Endometrial microvascular endothelial cells (primary cell): ENCODE data around the gene OR1N1. TPM values are rescaled to one million over a fixed set of nuclear protein-coding genes. Genes with fewer than 3 reads are reported as not detected.
"Not testable (repeated sequence)": the region's sequence is repeated elsewhere in the genome, so short reads cannot be mapped to it uniquely, and the experiment has no call there.

Experiments
- in situ Hi-C: cut with HindIII; loops from 2 replicates; pipeline ENCODE4 v1.10.0; 2017; ENCODE audit warnings: low sequenced_read_pairs, low pct_unique_long_range_greater_than_20kb; ENCODE audit errors: inconsistent ontology term
- total RNA-seq: library from RNA; depleted of rRNA; stranded (reverse); fragments of >200 nt; gene quantifications from one replicate; pipeline ENCODE4 v1.2.3, GENCODE V29; 2015; ENCODE audit errors: inconsistent ontology term

Gene OR1N1, protein sequence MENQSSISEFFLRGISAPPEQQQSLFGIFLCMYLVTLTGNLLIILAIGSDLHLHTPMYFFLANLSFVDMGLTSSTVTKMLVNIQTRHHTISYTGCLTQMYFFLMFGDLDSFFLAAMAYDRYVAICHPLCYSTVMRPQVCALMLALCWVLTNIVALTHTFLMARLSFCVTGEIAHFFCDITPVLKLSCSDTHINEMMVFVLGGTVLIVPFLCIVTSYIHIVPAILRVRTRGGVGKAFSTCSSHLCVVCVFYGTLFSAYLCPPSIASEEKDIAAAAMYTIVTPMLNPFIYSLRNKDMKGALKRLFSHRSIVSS
- not detected for total RNA-seq

DNA sequence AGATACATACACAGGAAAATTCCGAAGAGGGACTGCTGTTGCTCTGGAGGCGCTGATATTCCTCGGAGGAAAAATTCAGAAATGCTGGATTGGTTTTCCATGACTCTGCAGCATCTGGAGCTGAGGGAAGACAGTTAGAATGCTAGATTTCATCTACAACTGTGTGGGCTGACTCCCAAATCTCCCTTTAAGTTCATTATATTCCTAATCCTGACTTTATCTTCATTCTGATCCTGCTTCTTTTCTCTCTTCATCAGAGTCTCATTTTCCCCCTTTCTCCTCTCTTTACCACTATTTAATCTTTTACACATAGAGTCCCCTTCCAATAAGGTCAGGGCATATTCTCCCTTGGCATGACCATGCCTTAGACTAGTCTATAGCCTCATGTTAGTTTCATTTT, at the start of gene OR1N1:
Gene OR1N1, minus strand, starts transcription at position 101 of the 400 bp plus-strand sequence. Its CDS starts 0 bp downstream, at position 101.
- in situ Hi-C loops = no loop called here

DNA sequence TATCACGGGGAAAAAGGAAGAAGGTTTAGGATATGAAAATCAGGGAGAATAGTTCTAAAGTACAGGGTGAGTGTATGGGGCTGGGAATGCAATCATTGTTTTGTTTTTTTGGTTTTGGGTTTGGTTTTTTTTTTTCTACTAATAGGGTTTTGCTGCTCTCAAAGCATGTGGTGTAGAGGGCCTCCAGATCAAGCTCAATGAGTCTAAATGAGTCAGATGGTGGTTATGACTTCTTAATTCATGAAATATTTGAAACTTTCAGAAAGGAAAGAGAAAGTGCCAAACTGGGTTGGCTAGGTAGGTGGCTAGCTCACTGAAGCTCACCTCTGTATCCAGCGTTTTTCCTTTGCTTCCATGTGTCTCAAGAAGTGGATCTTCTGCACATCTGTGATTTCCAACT, 45.4 kb upstream of the OR1N1 start:
- in situ Hi-C loops = no loop called here

DNA sequence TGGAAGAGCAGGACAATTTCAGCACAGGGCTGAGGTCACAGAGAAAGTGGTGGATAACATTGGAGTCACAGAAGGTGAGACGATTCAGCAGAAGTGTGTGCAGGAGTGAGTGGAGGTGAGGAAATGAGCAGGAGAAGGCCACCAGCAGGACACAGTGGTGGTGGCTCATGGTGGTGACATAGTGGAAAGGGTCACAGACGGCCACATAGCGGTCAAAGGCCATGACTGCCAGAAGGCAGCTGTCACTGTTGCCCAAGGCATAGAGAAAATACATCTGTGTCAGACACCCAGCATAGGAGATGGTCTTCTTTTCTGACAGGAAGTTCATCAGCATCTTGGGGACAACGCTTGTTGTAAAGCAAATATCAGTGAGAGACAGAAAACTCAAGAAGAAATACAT, 40.8 kb upstream of the OR1N1 start:
- in situ Hi-C loops = no loop called here

DNA sequence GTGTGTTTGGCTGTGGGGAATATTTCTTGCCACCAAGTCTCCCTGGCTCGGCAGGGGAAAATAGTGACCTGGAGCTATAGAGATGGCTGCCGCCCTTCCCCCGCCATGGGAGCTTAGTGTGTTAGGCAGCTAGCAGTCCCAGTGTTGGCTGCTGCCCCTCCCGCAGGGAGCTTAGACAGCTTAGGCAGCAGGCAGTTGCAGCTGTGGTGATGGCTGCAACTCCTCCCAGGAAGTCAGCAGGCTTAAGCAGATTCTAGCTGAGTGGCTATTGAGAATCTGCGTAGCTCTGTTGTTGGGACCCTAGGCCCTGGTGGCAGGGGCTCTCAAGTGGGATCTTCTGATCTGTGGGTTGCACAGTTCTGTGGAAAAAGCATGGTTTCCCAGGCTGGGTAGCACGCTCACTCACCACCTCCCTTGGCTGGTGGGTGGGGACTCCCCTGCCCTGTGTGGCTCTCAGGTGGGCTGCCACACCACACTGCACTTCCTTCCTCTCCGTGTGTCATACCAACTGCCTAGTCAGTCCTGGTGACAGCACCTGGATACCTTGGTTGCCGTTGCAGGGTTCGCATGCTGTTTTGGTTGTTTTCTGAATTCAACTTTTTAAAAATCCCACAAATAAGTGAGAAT, 35.2 kb upstream of the OR1N1 start:
- in situ Hi-C loops = no loop called here

DNA sequence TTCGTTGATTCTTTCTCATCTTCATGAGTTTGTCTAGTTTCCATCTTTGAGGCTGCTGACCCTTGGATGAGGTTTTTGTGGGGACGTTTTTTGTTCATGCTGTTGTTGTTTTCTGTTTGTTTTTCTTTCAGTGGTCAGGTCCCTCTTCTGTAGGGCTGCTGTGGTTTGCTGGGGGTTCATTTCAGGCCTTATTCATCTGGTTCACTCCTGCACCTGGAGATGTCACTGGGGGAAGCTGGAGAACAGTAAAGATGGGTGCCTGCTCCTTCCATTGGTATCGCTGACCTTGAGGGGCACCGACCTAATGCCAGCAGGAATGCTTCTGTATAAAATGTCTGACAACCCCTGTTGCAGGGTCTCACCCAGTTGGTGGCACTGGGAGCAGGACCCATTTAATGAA, 34.4 kb upstream of the OR1N1 start:
- in situ Hi-C loops = no loop called here

DNA sequence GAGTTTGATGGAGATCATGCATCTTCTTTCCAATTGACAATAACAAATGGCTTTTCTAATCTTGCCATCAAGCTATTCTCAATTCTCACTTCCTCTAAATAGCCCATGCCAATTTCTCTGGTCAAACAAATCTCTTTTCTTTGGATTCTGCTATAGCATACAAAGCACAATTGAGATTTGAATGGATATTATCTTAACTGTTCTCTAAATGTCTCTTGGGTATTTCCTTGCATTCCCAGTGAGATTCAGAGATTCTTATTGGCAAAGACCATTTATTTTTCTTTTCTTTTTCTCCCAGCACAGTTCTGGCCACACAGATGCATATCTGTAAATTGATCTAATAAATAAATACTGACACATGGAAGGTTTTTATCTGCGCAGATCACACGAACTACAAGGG, 25.7 kb upstream of the OR1N1 start, which contains the start of gene OR1N2:
Gene OR1N2, plus strand, starts transcription at position 301 of the 400 bp plus-strand sequence. CDS start 100 bp downstream, outside the sequence.
- in situ Hi-C loops = no loop called here

DNA sequence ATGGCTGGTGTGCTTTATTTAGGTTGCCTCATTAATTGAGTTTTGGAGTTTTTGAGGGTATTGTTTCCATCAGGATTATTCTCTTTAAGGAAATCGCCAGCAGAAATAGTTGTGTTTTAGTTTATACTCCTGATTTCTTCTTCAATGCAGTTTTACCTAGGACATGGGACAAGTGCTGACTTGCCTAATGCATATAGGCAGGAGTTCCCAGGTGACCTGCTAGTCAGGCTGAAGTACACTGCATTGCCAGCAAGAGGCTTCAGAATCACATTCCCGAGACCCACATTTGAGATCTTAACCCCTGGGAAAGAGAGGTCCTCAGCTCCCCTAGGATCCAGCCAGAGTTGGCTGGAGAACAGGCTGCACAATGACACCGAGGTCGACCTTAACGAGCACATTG, 24.3 kb upstream of the OR1N1 start:
- in situ Hi-C loops = no loop called here

DNA sequence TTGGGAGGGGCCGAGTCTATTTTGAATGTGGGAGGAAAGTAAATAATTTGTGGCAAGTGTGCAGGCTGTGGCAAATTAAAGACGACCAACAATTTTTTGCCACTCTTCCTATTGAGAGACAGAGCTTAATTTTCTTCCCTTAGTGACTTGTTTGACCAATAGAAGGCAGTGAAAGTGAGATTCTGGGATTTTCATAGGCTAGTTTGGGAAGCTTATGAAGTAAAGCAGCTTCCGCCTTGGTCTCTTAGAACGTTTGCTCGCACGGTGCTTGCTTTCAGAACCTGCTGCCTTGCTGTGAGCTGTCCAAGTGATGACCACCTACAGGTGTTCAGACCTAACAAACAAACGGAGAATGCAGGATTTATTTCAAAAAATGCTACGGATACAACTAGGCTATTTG, 19.1 kb upstream of the OR1N1 start:
- in situ Hi-C loops = no loop called here

DNA sequence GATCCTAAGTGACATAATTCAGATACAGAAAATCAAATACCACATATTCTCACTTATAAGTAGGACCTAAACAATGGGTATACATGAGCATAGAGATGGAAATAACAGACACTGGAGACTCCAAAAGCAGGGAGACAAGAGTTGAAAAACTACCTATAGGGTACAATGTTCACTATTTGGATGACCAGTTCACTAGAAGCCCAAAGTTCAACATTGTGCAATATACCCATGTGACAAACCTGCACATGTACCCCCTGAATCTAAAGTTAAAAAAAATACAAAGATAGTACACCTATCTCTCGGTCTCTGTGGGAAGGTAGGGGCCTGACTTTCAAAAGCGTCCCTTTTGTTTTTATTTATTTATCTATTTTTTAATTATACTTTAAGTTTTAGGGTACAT, 11.7 kb upstream of the OR1N1 start:
- in situ Hi-C loops = no loop called here

DNA sequence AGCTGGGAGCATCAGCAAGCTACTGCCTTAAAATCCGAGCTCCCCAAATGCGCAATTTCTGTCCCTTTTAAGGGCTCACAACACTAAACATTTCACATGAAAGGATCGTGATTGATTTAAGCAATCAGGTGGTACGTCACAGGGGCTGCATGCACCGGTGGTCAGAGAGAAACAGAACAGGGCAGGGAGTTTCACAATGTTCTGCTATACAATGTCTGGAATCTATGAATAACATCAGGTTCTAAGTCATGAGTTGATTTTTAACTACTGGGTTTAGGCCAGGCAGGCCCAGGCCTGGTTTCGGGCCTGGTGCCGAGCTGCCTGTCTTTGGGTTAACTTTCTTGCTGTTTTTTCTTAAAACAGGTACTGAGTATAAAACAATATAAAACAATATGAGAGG, 10.0 kb upstream of the OR1N1 start:
- in situ Hi-C loops = not testable (repeated sequence)

DNA sequence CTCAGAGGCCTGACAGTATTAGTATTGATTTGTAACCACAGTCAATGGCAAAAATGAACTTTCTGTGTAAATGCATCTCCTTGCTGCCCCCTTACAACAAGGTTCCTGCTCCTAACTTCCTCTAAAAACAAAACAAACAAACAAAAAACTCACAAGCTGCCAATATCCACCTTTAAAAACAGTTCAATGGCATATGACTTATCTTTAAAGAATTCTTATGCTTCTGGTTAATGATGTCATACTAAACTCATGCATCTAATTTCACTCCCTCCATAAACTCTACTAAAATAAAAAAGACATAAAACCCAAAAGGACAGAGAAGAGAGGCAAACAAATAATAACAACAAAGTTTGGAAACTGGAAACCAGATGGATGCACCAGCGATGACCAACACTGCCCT, 9.0 kb upstream of the OR1N1 start:
- in situ Hi-C loops = no loop called here

DNA sequence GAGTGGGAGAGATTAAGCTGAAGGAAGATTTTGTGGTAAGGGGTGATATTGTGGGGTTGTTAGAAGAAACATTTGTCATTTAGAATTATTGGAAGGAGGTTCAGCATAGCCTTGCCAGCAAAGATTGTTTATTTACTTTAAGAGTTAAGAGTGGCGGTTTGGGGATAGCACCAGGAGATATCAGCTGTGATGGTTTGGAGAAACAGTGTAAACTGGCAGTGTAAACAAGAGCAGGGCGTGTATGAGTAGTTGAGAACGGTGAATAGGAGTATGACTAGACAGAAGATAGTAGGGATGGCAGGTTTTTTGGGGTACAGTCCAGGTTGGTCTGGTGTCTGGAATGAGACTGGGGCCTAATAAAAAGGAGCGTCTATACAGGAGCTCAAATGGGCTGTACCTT, 4.1 kb upstream of the OR1N1 start:
- in situ Hi-C loops = not testable (repeated sequence)

DNA sequence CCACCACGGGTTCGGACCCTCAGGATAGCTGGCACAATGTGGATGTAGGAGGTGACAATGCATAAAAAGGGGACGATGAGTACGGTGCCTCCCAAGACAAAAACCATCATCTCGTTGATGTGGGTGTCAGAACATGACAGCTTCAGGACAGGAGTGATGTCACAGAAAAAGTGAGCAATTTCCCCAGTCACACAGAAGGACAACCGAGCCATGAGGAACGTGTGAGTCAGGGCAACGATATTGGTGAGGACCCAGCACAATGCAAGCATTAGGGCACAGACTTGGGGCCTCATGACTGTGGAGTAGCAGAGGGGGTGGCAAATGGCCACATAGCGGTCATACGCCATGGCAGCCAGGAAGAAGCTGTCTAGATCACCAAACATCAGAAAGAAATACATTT, 491 bp downstream of the OR1N1 start:
- in situ Hi-C loops = no loop called here

DNA sequence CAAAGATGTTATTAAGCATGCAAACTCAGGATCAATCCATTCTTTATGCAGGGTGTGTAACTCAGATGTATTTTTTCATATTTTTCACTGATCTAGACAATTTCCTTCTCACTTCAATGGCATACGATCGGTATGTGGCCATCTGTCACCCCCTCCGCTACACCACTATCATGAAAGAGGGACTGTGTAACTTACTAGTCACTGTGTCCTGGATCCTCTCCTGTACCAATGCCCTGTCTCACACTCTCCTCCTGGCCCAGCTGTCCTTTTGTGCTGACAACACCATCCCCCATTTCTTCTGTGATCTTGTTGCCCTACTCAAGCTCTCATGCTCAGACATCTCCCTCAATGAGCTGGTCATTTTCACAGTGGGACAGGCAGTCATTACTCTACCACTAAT, 7.7 kb downstream of the OR1N1 start:
- in situ Hi-C loops = no loop called here

DNA sequence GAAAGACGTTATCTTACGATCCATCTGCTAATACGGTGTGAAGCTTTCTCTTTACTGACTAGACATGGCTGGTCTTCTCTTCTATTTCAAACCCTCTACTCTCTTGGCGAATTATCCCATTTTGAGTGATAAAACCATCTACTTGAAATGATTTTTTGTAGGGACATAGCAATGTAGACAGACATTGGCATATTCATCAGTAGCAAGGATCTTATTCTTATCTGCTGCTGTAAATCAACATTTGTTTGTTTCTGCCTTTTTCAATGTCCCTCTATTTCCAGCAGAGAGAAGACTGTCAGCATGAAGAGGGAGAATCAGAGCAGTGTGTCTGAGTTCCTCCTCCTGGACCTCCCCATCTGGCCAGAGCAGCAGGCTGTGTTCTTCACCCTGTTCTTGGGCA, 8.3 kb downstream of the OR1N1 start, which contains the start of gene OR1J4:
Gene OR1J4, plus strand, starts transcription at position 301 of the 400 bp plus-strand sequence. Its CDS starts 0 bp downstream, at position 301.
- in situ Hi-C loops = no loop called here

DNA sequence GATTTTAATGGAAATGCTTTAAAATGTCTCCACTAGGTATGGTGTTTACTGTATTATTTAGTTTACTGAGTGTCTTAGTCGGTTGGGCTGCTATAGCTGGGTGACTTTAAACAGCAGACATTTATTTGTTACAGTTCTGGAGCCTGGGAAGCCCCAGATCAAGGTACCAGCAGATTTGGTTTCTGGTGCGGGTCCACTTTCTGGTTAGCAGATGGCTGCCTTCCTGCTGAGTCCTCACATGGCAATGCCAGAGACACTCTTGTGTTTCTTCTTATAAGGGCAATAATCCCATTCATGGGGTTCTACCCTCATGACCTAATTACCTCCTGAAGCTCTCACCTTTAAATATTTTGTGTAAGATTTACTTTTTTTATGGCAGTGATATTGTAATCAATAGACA, 8.9 kb downstream of the OR1N1 start:
- in situ Hi-C loops = no loop called here

DNA sequence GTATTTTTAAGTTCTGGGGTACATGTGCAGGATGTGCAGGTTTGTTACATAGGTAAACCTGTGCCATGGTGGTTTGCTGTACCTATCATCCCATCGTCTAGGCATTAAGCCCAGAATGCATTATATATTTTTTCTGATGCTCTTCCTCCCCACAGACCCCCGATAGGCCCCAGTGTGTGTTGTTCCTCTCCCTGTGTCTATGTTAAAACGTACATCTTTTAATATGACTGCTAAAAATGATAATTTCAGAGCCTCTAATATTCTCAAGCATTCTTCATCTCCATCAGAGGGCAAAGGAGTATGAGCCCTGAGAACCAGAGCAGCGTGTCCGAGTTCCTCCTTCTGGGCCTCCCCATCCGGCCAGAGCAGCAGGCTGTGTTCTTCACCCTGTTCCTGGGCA, 16.6 kb downstream of the OR1N1 start, which contains the start of gene OR1J2:
Gene OR1J2, plus strand, starts transcription at position 301 of the 400 bp plus-strand sequence. Its CDS starts 0 bp downstream, at position 301.
- in situ Hi-C loops = no loop called here

DNA sequence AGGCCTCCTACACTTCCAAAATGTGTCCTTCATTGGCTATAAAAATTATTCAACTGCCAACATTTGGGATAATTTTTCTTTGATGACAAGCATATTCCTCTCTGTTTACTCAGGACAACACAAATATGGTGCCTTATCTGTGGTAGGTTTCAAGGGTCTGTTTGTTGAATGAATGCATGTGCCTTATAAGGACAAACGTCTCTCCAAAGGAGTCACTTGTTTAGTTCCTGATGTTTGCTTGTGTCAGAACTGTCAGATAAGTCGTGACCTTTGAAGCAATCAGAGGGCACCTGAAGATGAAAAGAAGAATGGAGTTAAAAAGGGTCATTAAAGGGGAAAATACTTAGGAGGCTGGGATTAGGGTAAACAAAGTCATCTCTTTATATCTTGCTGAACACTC, 20.1 kb downstream of the OR1N1 start:
- in situ Hi-C loops = no loop called here

DNA sequence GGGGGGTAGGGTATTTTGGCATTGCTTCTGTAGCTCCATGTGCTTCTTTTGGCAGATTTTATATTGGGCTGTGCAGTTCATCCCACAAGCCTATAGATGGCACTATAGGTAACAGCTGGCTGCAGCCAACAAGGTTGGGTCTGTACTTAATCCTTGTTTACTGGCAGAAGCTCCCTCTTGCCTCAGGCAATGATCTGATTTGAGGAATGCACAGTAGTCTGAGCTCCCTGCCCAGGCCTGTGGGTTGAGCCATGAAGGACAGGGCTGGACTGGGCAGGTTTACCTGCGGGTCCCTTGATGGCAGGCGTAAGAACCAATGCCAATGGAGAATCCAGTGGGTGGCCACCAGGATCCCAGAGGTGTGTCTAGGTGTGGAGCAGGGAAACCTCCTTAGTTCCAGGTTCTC, 28.2 kb downstream of the OR1N1 start:
- in situ Hi-C loops = no loop called here

DNA sequence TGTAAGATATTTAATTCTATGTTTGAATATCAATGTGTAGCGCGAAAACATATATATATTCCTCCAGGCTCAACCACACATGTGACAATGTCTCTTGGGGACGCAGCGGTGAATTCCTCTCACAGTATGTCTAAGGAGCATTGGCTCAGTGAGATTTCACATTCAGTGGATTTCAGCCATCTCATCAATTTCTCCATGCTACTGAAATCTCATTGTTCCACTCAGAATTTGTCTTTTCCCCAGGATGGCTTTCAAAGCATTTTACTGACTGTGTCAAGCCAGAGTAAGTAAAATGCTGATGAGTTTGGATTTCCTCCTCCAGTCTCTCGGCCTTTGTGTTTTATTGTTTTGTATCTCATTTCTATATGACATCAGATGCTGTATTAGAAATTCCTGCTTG, 48.0 kb downstream of the OR1N1 start:
- in situ Hi-C loops = no loop called here
